Measurements from ENCODE around the gene MEX3D.

MEX3D gene

GRCh38 chr19:1526979-1527649, 41.0 kb downstream of the MEX3D start:
- no peak for DNase-seq (ENCODE audit: low read depth)
- H3K4me3 ChIP-seq (ENCODE audit: low read length), result no peak overlapping the region
- no peak for TF ChIP-seq CTCF (conservative IDR thresholded peaks at IDR 0.05; ENCODE audit: low read depth, low read length)

- no peak for DNase-seq (ENCODE audit: low read depth)
- no peak overlapping the region for H3K4me3 ChIP-seq (ENCODE audit: low read length)
- no peak for TF ChIP-seq CTCF (conservative IDR thresholded peaks at IDR 0.05; ENCODE audit: low read depth, low read length)
These were observed 41.9 kb downstream of the MEX3D start for GRCh38 chr19:1526066-1526778.

- H3K4me3 ChIP-seq (ENCODE audit: low read length), result no peak overlapping the region
- TF ChIP-seq CTCF (conservative IDR thresholded peaks at IDR 0.05; ENCODE audit: low read depth, low read length), result no peak
- no peak for DNase-seq (ENCODE audit: low read depth)
These were observed 42.8 kb downstream of the MEX3D start for GRCh38 chr19:1525343-1525742.

GRCh38 chr19:1524972-1525325, 43.2 kb downstream of the MEX3D start:
- no peak overlapping the region for H3K4me3 ChIP-seq (ENCODE audit: low read length)
- TF ChIP-seq CTCF (conservative IDR thresholded peaks at IDR 0.05; ENCODE audit: low read depth, low read length), result no peak
- DNase-seq (ENCODE audit: low read depth), result no peak

- H3K4me3 ChIP-seq (ENCODE audit: low read length), result no peak overlapping the region
- TF ChIP-seq CTCF (conservative IDR thresholded peaks at IDR 0.05; ENCODE audit: low read depth, low read length), result no peak
- no peak for DNase-seq (ENCODE audit: low read depth)
These were observed 43.7 kb downstream of the MEX3D start for GRCh38 chr19:1524287-1524971.

GRCh38 chr19:1523412-1524286, 44.5 kb downstream of the MEX3D start, which contains the start of gene PLK5:
Gene PLK5, plus strand, starts transcription at chr19:1524077. Its CDS starts 2,920 bp downstream, at chr19:1526997.
- no peak for TF ChIP-seq CTCF (conservative IDR thresholded peaks at IDR 0.05; ENCODE audit: low read depth, low read length)
- no peak for DNase-seq (ENCODE audit: low read depth)
- no peak within 1 kb of the TSS for H3K4me3 ChIP-seq (ENCODE audit: low read length)

All from retinal pigment epithelial cell (primary cell).